ENCODE results near the gene PABPC1L.

Gene PABPC1L

DNA sequence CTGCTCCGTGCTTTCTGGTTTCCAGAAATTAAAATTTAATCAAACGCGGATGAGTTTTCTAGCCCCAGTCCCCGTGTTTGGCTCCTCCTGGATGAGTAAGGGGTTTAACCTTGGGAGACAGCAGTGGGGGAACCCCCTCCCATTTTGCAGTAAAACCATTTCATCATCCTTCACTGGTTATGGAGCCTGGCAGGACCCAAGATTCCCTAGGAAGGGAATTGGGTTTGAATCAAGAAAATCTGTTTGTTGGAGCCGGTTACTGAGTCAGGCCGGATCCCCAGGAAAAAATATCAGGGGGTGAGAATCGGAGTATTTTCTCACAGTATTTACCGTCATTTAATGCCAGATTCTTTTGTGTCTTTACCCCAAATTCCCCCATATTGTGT is 23.6 kb upstream of the PABPC1L start:
- no peaks in the 10 kb centered on the region for H3K27me3 Mint-ChIP-seq
- no peaks in the 10 kb centered on the region for H3K9me3 Mint-ChIP-seq
- peaks cover 63% of the 10 kb centered on the region for H3K4me1 Mint-ChIP-seq
- peak overlapping the region; percentile 96 for H3K27ac Mint-ChIP-seq (ENCODE audit: low read depth)
- peaks cover 27% of the 10 kb centered on the region for H3K36me3 Mint-ChIP-seq (ENCODE audit: insufficient read depth)
- H3K4me3 Mint-ChIP-seq = peak overlapping the region; percentile 95
- DNase-seq (ENCODE audit: low spot score in 2 of 2) (no peak), ATAC-seq (replicated peaks; ENCODE audit: extremely low read depth, poor library complexity, severe bottlenecking) (no peak)

DNA sequence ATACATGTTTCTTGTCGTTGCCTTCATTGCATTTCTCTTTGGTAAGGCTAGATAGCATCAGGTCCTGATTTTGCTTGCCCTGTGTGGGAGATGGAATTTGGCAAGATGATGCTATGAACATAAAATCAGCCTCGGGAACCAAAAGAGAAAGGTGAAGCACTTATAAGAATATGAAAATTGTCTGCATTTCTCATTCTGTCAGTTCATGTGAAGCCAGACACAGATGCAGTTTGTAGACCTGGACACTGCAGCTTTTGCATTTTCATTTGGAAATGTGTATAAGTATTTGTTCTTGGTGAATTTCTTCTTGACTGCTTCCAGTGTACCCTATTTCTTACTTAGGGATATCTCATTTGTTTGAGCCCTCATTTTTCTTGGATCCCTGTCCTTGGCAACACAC is 23.0 kb upstream of the PABPC1L start:
- peak overlapping the region; percentile 95 for H3K4me3 Mint-ChIP-seq
- peak overlapping the region; percentile 96 for H3K27ac Mint-ChIP-seq (ENCODE audit: low read depth)
- peaks cover 32% of the 10 kb centered on the region for H3K36me3 Mint-ChIP-seq (ENCODE audit: insufficient read depth)
- H3K27me3 Mint-ChIP-seq = no peaks in the 10 kb centered on the region
- H3K9me3 Mint-ChIP-seq = no peaks in the 10 kb centered on the region
- no peak for ATAC-seq (replicated peaks; ENCODE audit: extremely low read depth, poor library complexity, severe bottlenecking)
- DNase-seq (ENCODE audit: low spot score in 2 of 2) = no peak
- H3K4me1 Mint-ChIP-seq = peaks cover 69% of the 10 kb centered on the region

DNA sequence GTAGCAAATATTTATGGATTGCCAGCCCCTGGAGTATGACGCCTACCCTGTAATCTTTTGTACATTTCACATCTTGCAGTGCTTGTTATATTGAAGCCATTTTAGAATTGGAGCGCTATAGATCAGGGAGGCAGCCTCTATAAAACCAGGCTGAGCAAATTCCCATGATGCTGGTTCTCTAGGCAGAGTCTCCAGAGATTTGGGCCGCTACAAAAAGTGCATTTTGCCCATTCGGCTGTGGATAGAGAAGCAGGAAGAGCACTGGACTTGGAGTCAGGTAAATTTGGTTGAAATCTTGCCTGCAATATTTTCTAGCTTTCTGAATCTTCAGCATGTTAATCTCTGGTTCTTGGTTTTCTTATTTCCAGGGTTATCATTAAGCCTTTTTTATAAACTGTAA is 22.4 kb upstream of the PABPC1L start:
- DNase-seq (ENCODE audit: low spot score in 2 of 2) (no peak), ATAC-seq (replicated peaks; ENCODE audit: extremely low read depth, poor library complexity, severe bottlenecking) (no peak)
- H3K4me1 Mint-ChIP-seq = peaks cover 75% of the 10 kb centered on the region
- H3K4me3 Mint-ChIP-seq = peak overlapping the region; percentile 95
- no peaks in the 10 kb centered on the region for H3K27me3 Mint-ChIP-seq
- no peaks in the 10 kb centered on the region for H3K9me3 Mint-ChIP-seq
- peaks cover 32% of the 10 kb centered on the region for H3K36me3 Mint-ChIP-seq (ENCODE audit: insufficient read depth)
- H3K27ac Mint-ChIP-seq (ENCODE audit: low read depth) = peak overlapping the region; percentile 96

DNA sequence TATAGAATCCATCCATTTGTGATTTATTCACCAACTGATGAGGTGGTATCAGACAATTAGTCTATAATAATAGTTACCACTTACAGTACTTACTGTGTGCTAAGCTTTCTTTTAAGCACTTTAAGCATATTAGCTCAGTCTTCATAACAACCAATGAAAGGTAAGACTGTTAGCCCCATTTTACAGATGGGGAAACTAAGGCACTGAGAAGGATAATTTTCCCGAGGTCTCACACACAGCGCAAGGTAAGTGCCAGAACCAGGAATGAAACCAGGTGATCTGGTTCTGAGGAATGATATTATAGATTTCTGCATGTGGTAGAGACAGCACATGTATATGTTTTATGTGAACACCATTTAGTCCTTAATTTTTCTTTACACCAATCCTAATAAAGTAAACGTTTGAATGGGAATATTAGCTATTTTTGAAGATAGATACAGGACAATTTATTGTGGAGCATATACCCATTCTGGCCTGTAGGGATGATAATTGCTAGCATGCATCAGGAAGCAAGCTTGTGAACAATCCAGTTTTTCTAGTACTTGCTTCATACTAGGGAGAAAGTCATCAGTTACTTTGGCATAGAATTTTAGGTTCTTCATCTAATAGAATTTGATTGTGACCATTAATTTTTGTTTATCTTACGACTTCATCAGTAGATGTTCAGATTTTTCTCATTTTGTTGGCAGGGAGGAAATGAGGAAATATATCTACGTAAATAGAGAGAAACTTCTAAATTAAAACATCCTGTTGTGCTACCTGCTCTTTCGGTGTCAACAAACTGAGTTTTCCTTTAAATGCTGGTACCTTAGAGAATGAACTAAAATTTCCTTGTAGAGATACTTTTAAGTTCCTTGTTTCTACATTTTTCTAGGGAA is 21.4 kb upstream of the PABPC1L start:
- peaks cover 33% of the 10 kb centered on the region for H3K36me3 Mint-ChIP-seq (ENCODE audit: insufficient read depth)
- no peaks in the 10 kb centered on the region for H3K9me3 Mint-ChIP-seq
- DNase-seq (ENCODE audit: low spot score in 2 of 2) (no peak), ATAC-seq (replicated peaks; ENCODE audit: extremely low read depth, poor library complexity, severe bottlenecking) (no peak)
- H3K4me1 Mint-ChIP-seq = peaks cover 82% of the 10 kb centered on the region
- peak overlapping the region; percentile 95 for H3K4me3 Mint-ChIP-seq
- H3K27ac Mint-ChIP-seq (ENCODE audit: low read depth) = peak overlapping the region; percentile 65
- H3K27me3 Mint-ChIP-seq = no peaks in the 10 kb centered on the region

DNA sequence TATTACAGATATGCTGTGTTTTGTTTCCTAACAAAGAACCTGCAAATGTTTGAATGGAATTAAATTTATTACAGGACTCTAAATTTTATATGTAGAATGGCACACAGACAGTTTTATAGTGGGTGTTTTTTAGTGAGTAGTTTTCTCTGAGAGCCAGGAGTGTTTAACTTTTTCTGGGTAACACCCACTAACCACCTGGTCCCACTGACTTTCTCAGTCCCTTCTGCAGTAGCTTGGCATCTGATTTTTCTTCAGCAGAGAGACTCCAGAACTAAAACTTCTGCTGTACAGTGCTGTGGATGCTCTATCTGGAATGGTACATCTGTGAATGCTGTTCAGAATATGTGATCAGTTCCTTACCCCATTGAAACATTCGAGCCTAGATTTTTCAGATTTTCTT is 18.0 kb upstream of the PABPC1L start:
- Mint-ChIP-seq H3K4me3 (peak overlapping the region; percentile 36), H3K4me1 (peaks cover 90% of the 10 kb centered on the region), H3K27ac (ENCODE audit: low read depth) (peak overlapping the region; percentile 58), H3K9me3 (no peaks in the 10 kb centered on the region), H3K36me3 (ENCODE audit: insufficient read depth) (peaks cover 35% of the 10 kb centered on the region), H3K27me3 (no peaks in the 10 kb centered on the region)
- DNase-seq (ENCODE audit: low spot score in 2 of 2) (no peak), ATAC-seq (replicated peaks; ENCODE audit: extremely low read depth, poor library complexity, severe bottlenecking) (peak; percentile 21)

DNA sequence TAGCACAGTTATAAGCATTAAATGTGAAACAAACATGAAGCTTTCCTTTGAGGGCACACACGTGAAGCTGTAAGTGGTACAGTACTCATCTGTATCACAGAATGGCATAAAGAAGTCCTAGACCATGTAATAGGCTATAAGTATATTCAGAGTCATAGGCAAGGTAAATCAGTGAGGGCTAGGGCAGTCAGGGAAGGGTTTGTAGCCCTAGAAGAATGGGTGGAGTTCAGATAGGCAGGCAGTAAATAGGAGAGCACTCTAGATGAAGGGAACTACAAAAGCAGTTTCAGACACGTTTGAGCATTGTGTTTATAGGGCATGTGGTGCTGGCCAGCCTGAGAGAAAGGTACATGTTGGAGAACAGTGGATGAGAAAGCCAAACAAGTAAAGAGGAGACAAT is 14.9 kb upstream of the PABPC1L start:
- ATAC-seq (replicated peaks; ENCODE audit: extremely low read depth, poor library complexity, severe bottlenecking) = no peak

DNA sequence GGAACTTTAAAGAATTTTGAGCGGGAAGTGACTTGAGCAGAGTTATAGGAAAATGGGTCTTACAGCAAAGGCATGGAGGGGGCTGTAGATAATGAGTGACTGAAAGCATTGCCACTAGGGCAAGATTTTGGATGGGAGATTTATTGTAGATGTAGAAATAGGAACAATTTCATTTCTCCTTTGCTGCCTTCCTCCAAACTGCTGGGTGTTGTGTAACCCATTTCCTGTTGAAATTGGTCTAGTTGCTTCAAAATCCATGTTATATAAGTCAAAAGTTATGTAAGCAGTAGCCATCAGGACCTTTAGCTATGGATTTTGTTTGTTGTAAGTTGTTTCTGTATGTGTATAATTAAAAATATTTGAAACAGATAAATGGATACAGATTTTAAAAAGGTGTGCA is 13.3 kb upstream of the PABPC1L start:
- peak overlapping the region; percentile 39 for H3K4me3 Mint-ChIP-seq
- peaks cover 73% of the 10 kb centered on the region for H3K4me1 Mint-ChIP-seq
- DNase-seq (ENCODE audit: low spot score in 2 of 2) = no peak
- H3K27me3 Mint-ChIP-seq = no peaks in the 10 kb centered on the region
- peak overlapping the region; percentile 54 for H3K27ac Mint-ChIP-seq (ENCODE audit: low read depth)
- ATAC-seq (replicated peaks; ENCODE audit: extremely low read depth, poor library complexity, severe bottlenecking) = no peak
- peaks cover 31% of the 10 kb centered on the region for H3K36me3 Mint-ChIP-seq (ENCODE audit: insufficient read depth)
- H3K9me3 Mint-ChIP-seq = no peaks in the 10 kb centered on the region

More for the DNA sequence above, 14.9 kb upstream of the PABPC1L start:
- Mint-ChIP-seq H3K9me3 (no peaks in the 10 kb centered on the region), H3K27me3 (no peaks in the 10 kb centered on the region), H3K27ac (ENCODE audit: low read depth) (peak overlapping the region; percentile 54), H3K36me3 (ENCODE audit: insufficient read depth) (peaks cover 27% of the 10 kb centered on the region), H3K4me1 (peaks cover 75% of the 10 kb centered on the region), H3K4me3 (peak overlapping the region; percentile 36)
- no peak for DNase-seq (ENCODE audit: low spot score in 2 of 2)

DNA sequence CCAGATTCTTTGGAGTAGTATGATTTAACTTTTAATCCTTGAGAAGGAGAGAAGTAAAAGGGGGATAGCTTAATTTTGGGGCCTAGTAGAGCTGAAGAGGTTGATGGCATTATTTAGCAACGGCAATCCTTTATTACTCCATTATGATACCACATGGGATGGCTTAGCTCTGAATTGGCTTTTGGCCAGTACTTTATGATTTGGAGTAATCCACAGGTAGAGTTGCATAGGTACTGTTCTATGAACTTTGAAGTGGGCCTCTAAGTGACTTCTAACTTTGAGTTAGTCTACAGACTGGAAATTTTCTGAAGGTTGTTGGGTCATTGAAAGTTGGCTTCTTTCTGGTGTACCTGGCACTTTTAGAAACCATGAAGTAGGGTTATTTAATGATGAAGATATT is 12.7 kb upstream of the PABPC1L start:
- DNase-seq (ENCODE audit: low spot score in 2 of 2) = no peak
- Mint-ChIP-seq H3K36me3 (ENCODE audit: insufficient read depth) (peaks cover 32% of the 10 kb centered on the region), H3K9me3 (no peaks in the 10 kb centered on the region), H3K4me3 (peak overlapping the region; percentile 39), H3K27ac (ENCODE audit: low read depth) (peak overlapping the region; percentile 54), H3K27me3 (no peaks in the 10 kb centered on the region), H3K4me1 (peaks cover 69% of the 10 kb centered on the region)
- no peak for ATAC-seq (replicated peaks; ENCODE audit: extremely low read depth, poor library complexity, severe bottlenecking)

DNA sequence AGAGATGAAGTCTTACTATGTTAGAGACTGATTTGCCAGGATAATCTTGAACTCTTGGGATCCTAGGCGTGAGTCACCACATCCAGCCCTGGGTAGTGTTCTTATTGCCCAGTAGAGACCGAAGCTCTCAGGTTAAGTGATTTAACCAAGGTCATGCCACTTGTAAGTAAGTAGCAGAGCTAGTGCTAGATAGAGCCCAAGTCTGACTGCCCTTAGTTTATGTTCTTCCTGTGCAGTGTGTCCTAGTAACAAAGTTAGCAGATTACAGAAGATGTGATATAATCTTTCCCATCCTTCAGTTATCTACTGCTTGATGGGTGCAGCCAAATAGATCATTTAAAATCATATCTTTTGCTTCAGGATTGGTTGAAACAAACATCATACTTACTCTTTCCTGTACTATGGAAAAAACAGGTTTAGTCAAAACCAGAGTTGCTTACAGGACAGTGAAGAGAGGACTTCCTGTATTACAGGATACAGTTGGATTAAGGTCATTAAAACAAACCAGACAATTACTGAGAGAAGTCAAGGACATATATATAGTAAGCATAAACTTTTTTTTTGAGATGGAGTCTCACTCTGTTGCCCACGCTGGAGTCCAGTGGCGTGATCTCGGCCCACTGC is 9.5 kb upstream of the PABPC1L start:
- peaks cover 49% of the 10 kb centered on the region for H3K4me1 Mint-ChIP-seq
- ATAC-seq (replicated peaks; ENCODE audit: extremely low read depth, poor library complexity, severe bottlenecking) (no peak), DNase-seq (ENCODE audit: low spot score in 2 of 2) (no peak)
- no peaks in the 10 kb centered on the region for H3K27me3 Mint-ChIP-seq
- peak overlapping the region; percentile 44 for H3K27ac Mint-ChIP-seq (ENCODE audit: low read depth)
- no peak overlapping the region for H3K4me3 Mint-ChIP-seq
- H3K9me3 Mint-ChIP-seq = no peaks in the 10 kb centered on the region
- H3K36me3 Mint-ChIP-seq (ENCODE audit: insufficient read depth) = peaks cover 53% of the 10 kb centered on the region

DNA sequence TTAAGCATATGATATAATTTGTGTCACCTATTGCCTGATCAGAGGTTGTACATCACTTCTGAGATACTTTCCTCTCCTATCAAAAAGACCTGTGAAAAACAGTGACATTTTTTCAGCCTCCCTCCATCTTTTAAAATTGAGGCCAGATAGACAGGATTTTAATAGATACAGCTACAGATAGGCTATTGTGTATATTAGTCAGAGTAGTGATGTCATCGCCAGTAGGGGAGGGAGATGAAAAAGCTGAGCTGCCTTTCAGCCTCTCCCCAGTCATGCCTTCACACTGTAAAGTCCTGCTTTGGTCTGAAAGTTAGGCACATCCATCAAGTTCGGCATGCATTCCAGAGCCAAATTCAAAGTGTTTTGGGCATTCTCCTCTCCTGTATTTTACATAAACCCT is 7.9 kb upstream of the PABPC1L start:
- no peaks in the 10 kb centered on the region for H3K27me3 Mint-ChIP-seq
- no peaks in the 10 kb centered on the region for H3K9me3 Mint-ChIP-seq
- H3K4me3 Mint-ChIP-seq = no peak overlapping the region
- peaks cover 33% of the 10 kb centered on the region for H3K4me1 Mint-ChIP-seq
- ATAC-seq (replicated peaks; ENCODE audit: extremely low read depth, poor library complexity, severe bottlenecking) = no peak
- peaks cover 64% of the 10 kb centered on the region for H3K36me3 Mint-ChIP-seq (ENCODE audit: insufficient read depth)
- DNase-seq (ENCODE audit: low spot score in 2 of 2) = no peak
- H3K27ac Mint-ChIP-seq (ENCODE audit: low read depth) = no peak overlapping the region

DNA sequence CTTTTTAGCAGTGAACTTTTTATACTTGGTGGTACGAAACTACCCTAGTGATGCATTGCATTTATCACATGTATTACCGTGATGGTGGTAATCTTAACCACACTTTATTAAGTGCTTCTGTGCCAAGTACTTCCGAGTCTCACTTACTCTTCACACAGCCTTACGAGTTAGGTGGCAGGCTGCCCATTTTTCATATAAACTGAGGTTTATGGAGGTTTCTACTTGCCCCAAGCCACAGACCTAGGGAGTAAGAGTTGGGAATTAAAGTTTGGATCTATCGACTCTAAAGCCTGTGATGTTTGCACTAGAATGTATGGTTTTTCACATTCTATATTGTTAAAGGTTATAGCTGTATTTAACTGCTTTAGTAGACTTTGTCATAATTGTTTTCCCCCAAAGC is 5.5 kb upstream of the PABPC1L start:
- Mint-ChIP-seq H3K9me3 (no peaks in the 10 kb centered on the region), H3K36me3 (ENCODE audit: insufficient read depth) (peaks cover 70% of the 10 kb centered on the region), H3K4me3 (no peak overlapping the region), H3K27ac (ENCODE audit: low read depth) (no peak overlapping the region), H3K27me3 (no peaks in the 10 kb centered on the region), H3K4me1 (peaks cover 19% of the 10 kb centered on the region)
- ATAC-seq (replicated peaks; ENCODE audit: extremely low read depth, poor library complexity, severe bottlenecking) (no peak), DNase-seq (ENCODE audit: low spot score in 2 of 2) (no peak)

DNA sequence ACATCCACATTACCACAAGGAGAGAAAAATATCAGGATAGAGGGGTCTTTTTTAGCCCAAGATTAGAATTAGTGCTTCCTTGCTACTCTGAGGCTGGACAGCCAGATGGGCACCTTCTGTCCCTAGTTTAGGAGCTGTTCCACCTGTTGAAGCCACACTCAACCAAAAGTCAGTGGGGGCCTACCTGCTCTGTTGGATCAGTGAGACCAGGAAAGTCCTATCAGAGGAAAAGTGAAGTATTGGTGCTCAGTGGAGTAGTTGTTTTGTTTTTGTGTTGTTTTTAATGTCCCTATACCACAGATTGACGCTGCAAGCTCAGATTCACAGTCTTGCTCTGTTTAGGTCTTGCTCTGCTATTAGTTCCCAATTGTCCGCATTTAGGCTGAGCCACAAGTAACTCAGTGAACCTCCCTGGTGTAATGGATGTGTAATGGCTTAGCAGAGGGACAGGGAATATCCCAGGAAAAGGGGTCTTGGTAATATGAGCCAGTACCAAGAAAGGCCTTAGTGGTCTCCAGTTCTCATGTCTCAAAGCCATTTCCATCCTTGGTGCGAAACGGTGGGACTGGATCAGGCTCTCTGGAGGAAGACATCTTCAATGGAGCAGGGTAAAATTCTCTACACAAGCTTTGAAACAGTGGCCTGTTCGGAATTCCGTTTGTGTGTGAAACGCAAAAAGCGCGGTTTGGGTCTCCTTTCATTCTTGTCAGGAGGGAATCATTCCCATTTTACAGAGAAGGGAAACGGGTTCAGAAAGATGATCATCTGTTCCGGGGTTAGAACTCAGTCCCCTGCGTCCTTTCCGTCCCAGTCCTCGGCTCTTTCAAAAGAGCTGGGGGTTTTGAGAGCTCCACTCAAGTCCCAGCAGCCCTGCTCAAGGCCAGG is 631 bp upstream of the PABPC1L start:
- Mint-ChIP-seq H3K9me3 (no peaks in the 10 kb centered on the region), H3K4me1 (no peaks in the 10 kb centered on the region), H3K27ac (ENCODE audit: low read depth) (no peak overlapping the region), H3K27me3 (no peaks in the 10 kb centered on the region), H3K36me3 (ENCODE audit: insufficient read depth) (peaks cover 40% of the 10 kb centered on the region), H3K4me3 (peak overlapping the region; percentile 77)
- DNase-seq (ENCODE audit: low spot score in 2 of 2) = no peak
- no peak for ATAC-seq (replicated peaks; ENCODE audit: extremely low read depth, poor library complexity, severe bottlenecking)

Measured in central memory CD8-positive, alpha-beta T cell (primary cell).